HEK293 (cell line): ENCODE data around the gene MEMO1.

ENCODE experiments used
- CTCF ChIA-PET: fragments of 350-600 bp; formaldehyde crosslinking; extraction: SDS; loops from one replicate; lab custom pipeline; 2021; ENCODE audit warnings: antibody characterized with exemption; lab: Yijun Ruan, JAX
- POLR2A ChIA-PET: fragments of 300-600 bp; formaldehyde crosslinking; extraction: SDS; loops from one replicate; lab custom pipeline; 2020; ENCODE audit warnings: antibody characterized with exemption, inconsistent platforms; lab: Yijun Ruan, JAX
- H3K27ac ChIP-seq: fragments of 200-500 bp; sonication (Bioruptor generic); 2 replicates; pipeline ENCODE4 v1.5.1; 2014; ENCODE audit warnings: low read depth, low read length, control low read depth, inconsistent platforms; ENCODE audit errors: extremely low read depth
- H3K36me3 ChIP-seq, 2 experiments: fragments of 200-500 bp in 1 of 2; sonication (Bioruptor generic) in 1 of 2; 1 replicate in 1 of 2; 2 replicates in 1 of 2; pipeline ENCODE4 v1.5.1; 2014 to 2017; ENCODE audit warnings: inconsistent platforms in 2 of 2, low read length in 2 of 2; ENCODE audit not compliant: control insufficient read depth in 2 of 2, insufficient read depth in 1 of 2
- H3K4me1 ChIP-seq: fragments of 200-500 bp; sonication (Bioruptor generic); 2 replicates; pipeline ENCODE4 v1.5.1; 2014; ENCODE audit warnings: mild to moderate bottlenecking, low read length, inconsistent platforms; ENCODE audit not compliant: control insufficient read depth, insufficient read depth
- H3K4me3 ChIP-seq: 2 replicates; pipeline ENCODE4 v1.5.1; 2011; ENCODE audit warnings: low read depth, mild to moderate bottlenecking, control low read depth, low read length, moderate library complexity
- H3K9me3 ChIP-seq: fragments of 200-500 bp; sonication (Bioruptor generic); 2 replicates; pipeline ENCODE4 v1.5.1; 2014; ENCODE audit warnings: low read depth, low read length, inconsistent platforms; ENCODE audit not compliant: control insufficient read depth, insufficient read depth
- ATF2 ChIP-seq: fragments of 450-650 bp; formaldehyde crosslinking; IDR thresholded peaks from 2 replicates; pipeline ENCODE4 v1.5.1; 2016; ENCODE audit warnings: missing biosample characterization, missing genetic modification characterization, low read depth
- BCL11B ChIP-seq: fragments of 450-650 bp; formaldehyde crosslinking; IDR thresholded peaks from 2 replicates; pipeline ENCODE4 v1.5.1; 2016; ENCODE audit warnings: low read depth, missing biosample characterization, missing genetic modification characterization
- IKZF3 ChIP-seq: fragments of 450-650 bp; IDR thresholded peaks from 2 replicates; pipeline ENCODE4 v1.5.0; 2018; ENCODE audit warnings: missing biosample characterization, mild to moderate bottlenecking, missing genetic modification characterization, moderate library complexity
- KLF7 ChIP-seq: fragments of 450-650 bp; formaldehyde crosslinking; IDR thresholded peaks from 2 replicates; pipeline ENCODE4 v1.5.1; 2016; ENCODE audit warnings: missing biosample characterization, missing genetic modification characterization, borderline replicate concordance
- OSR2 ChIP-seq: fragments of 450-650 bp; formaldehyde crosslinking; IDR thresholded peaks from 2 replicates; pipeline ENCODE4 v1.5.1; 2016; ENCODE audit warnings: missing biosample characterization, missing genetic modification characterization
- PRDM6 ChIP-seq: fragments of 450-650 bp; formaldehyde crosslinking; IDR thresholded peaks from 2 replicates; pipeline ENCODE4 v1.5.1; 2017; ENCODE audit warnings: missing biosample characterization, missing genetic modification characterization
- SCRT2 ChIP-seq: fragments of 450-650 bp; formaldehyde crosslinking; IDR thresholded peaks from 2 replicates; pipeline ENCODE4 v1.5.1; 2016; ENCODE audit warnings: missing biosample characterization, missing genetic modification characterization
- TCF7L2 ChIP-seq: IDR thresholded peaks from 2 replicates; pipeline ENCODE4 v1.6.1; 2011; ENCODE audit warnings: low read depth, mild to moderate bottlenecking, inconsistent platforms, low read length, moderate library complexity, borderline replicate concordance
- TSHZ1 ChIP-seq: fragments of 450-650 bp; formaldehyde crosslinking; IDR thresholded peaks from 2 replicates; pipeline ENCODE4 v1.5.1; 2016; ENCODE audit warnings: missing biosample characterization, missing genetic modification characterization, borderline replicate concordance
- ZEB2 ChIP-seq: fragments of 450-650 bp; formaldehyde crosslinking; IDR thresholded peaks from 2 replicates; pipeline ENCODE4 v1.5.1; 2016; ENCODE audit warnings: missing biosample characterization, missing genetic modification characterization
- ZNF132 ChIP-seq: fragments of 450-650 bp; formaldehyde crosslinking; IDR thresholded peaks from 2 replicates; pipeline ENCODE4 v1.5.1; 2017; ENCODE audit warnings: missing biosample characterization, missing genetic modification characterization, borderline replicate concordance
- ZNF366 ChIP-seq: fragments of 450-650 bp; formaldehyde crosslinking; conservative IDR thresholded peaks from 2 replicates; pipeline ENCODE4 v1.5.1; 2016; ENCODE audit warnings: missing biosample characterization, missing genetic modification characterization
- ZNF394 ChIP-seq: fragments of 450-650 bp; formaldehyde crosslinking; IDR thresholded peaks from 2 replicates; pipeline ENCODE4 v1.5.1; 2016; ENCODE audit warnings: missing biosample characterization, missing genetic modification characterization, mild to moderate bottlenecking, moderate library complexity, borderline replicate concordance
- ZNF501 ChIP-seq: fragments of 450-650 bp; formaldehyde crosslinking; IDR thresholded peaks from 2 replicates; pipeline ENCODE4 v1.5.1; 2016; ENCODE audit warnings: missing biosample characterization, missing genetic modification characterization
- ZNF529 ChIP-seq: fragments of 450-650 bp; formaldehyde crosslinking; IDR thresholded peaks from 2 replicates; pipeline ENCODE4 v1.5.1; 2017; ENCODE audit warnings: missing genetic modification characterization, missing biosample characterization; ENCODE audit not compliant: insufficient replicate concordance
- ZNF530 ChIP-seq: fragments of 450-650 bp; formaldehyde crosslinking; IDR thresholded peaks from 2 replicates; pipeline ENCODE4 v1.5.1; 2016; ENCODE audit warnings: low read depth, missing biosample characterization, missing genetic modification characterization
- ZNF580 ChIP-seq: fragments of 450-650 bp; formaldehyde crosslinking; IDR thresholded peaks from 2 replicates; pipeline ENCODE4 v1.5.1; 2016; ENCODE audit warnings: missing biosample characterization, missing genetic modification characterization
- ZNF596 ChIP-seq: fragments of 450-650 bp; IDR thresholded peaks from 2 replicates; pipeline ENCODE4 v1.5.0; 2018; ENCODE audit warnings: missing biosample characterization, mild to moderate bottlenecking, missing genetic modification characterization, moderate library complexity
- ZNF600 ChIP-seq: fragments of 450-650 bp; formaldehyde crosslinking; IDR thresholded peaks from 2 replicates; pipeline ENCODE4 v1.5.1; 2016; ENCODE audit warnings: missing biosample characterization, missing genetic modification characterization
- ZNF629 ChIP-seq: fragments of 450-650 bp; formaldehyde crosslinking; IDR thresholded peaks from 2 replicates; pipeline ENCODE4 v1.5.1; 2017; ENCODE audit warnings: missing biosample characterization, missing genetic modification characterization
- ZNF677 ChIP-seq: fragments of 450-650 bp; IDR thresholded peaks from 2 replicates; pipeline ENCODE4 v1.5.0; 2018; ENCODE audit warnings: missing biosample characterization, mild to moderate bottlenecking, missing genetic modification characterization, moderate library complexity
- ZNF747 ChIP-seq: fragments of 450-650 bp; formaldehyde crosslinking; IDR thresholded peaks from 2 replicates; pipeline ENCODE4 v1.5.1; 2016; ENCODE audit warnings: missing biosample characterization, missing genetic modification characterization
- ZNF792 ChIP-seq: fragments of 450-650 bp; formaldehyde crosslinking; IDR thresholded peaks from 2 replicates; pipeline ENCODE4 v1.5.1; 2016; ENCODE audit warnings: missing biosample characterization, missing genetic modification characterization
- ZNF843 ChIP-seq: fragments of 450-650 bp; formaldehyde crosslinking; IDR thresholded peaks from 2 replicates; pipeline ENCODE4 v1.5.1; 2016; ENCODE audit warnings: missing biosample characterization, missing genetic modification characterization

The MEMO1 gene

GRCh38 chr2:31945572-31945935 is 65.3 kb downstream of the MEMO1 start:
- Histone ChIP-seq H3K9me3 (no peaks in the 10 kb centered on the region), H3K27ac (no peak overlapping the region), H3K36me3 (peaks cover 0 to 11% of the 10 kb centered on the region in 2 experiments), H3K4me3 (no peak overlapping the region), H3K4me1 (peaks cover 5% of the 10 kb centered on the region; the same call in 1 of the 2 replicates)
- ChIA-PET POLR2A (no interaction called here), CTCF (no interaction called here)
- no peak for TF ChIP-seq ZNF530
- TF ChIP-seq ATF2 (tag by site-specific recombination) = 0 out of 2 replicates have a peak, but pooled peaks have one; percentile 13
- no peak for TF ChIP-seq BCL11B (tag by site-specific recombination)
- no peak for TF ChIP-seq ZNF600
- 0 out of 2 replicates have a peak, but pooled peaks have one; percentile 23 for TF ChIP-seq ZNF366 (tag by site-specific recombination)
- no peak for TF ChIP-seq SCRT2 (tag by site-specific recombination)
- TF ChIP-seq OSR2 (tag by site-specific recombination) = peak; percentile 48
- TF ChIP-seq IKZF3 (tag by site-specific recombination) = peak; percentile 31; the same call in 1 of the 2 replicates
- 0 out of 2 replicates have a peak, but pooled peaks have one; percentile 40 for TF ChIP-seq ZEB2 (tag by site-specific recombination)
- TF ChIP-seq ZNF501 (tag by site-specific recombination) = no peak
- no peak for TF ChIP-seq ZNF529 (tag by site-specific recombination)
- TF ChIP-seq TSHZ1 (tag by site-specific recombination) = no peak
- TF ChIP-seq ZNF747 (tag by site-specific recombination) = no peak
- TF ChIP-seq ZNF843 = peak; percentile 63
- 0 out of 2 replicates have a peak, but pooled peaks have one; percentile 35 for TF ChIP-seq ZNF394 (tag by site-specific recombination)
- TF ChIP-seq ZNF792 = no peak
- peak; percentile 54; the same call in 1 of the 2 replicates for TF ChIP-seq ZNF629
- TF ChIP-seq KLF7 = no peak
- no peak for TF ChIP-seq ZNF132 (tag by site-specific recombination)
- TF ChIP-seq TCF7L2 = peak; percentile 41; the same call in 1 of the 2 replicates
- no peak for TF ChIP-seq ZNF580 (tag by site-specific recombination)
- no peak for TF ChIP-seq ZNF596 (tag by site-specific recombination)
- no peak for TF ChIP-seq ZNF677 (tag by site-specific recombination)
- peak; percentile 82 for TF ChIP-seq PRDM6
